CD4-positive, alpha-beta T cell treated with Interleukin-15 for 1 hour (primary cell): ENCODE data around the gene CHFR.
A peak's percentile ranks its signal among the peaks of the same experiment; 100 is the strongest.
"Not testable (repeated sequence)": the region's sequence is repeated elsewhere in the genome, so short reads cannot be mapped to it uniquely, and the experiment has no call there.

Experiments used
- DNase-seq: peaks from one replicate; pipeline ENCODE4 v3.0.0-alpha.2; 2020

The CHFR gene

DNA sequence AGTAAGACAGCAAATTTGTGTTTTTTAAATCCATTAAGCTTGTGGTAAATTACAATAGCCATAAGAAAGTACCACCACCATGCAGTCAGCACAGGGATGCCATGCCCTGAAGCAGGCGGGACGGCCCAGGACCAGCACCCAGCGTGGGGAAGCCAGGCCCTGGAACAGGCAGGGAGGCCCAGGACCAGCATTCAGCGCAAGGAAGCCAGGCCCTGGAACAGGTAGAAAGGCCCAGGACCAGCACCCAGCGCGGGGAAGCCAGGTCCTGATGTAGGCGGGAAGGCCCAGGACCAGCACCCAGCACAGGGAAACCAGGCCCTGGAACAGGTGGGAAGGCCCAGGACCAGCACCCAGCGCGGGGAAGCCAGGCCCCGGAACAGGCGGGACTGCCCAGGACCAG, 13.2 kb downstream of the CHFR start:
- no peak for DNase-seq

- no peak for DNase-seq
Measured at GRCh38 chr12:132873724-132874123, 13.7 kb downstream of the CHFR start.

GRCh38 chr12:132872975-132873421, 14.4 kb downstream of the CHFR start:
- no peak for DNase-seq

DNA sequence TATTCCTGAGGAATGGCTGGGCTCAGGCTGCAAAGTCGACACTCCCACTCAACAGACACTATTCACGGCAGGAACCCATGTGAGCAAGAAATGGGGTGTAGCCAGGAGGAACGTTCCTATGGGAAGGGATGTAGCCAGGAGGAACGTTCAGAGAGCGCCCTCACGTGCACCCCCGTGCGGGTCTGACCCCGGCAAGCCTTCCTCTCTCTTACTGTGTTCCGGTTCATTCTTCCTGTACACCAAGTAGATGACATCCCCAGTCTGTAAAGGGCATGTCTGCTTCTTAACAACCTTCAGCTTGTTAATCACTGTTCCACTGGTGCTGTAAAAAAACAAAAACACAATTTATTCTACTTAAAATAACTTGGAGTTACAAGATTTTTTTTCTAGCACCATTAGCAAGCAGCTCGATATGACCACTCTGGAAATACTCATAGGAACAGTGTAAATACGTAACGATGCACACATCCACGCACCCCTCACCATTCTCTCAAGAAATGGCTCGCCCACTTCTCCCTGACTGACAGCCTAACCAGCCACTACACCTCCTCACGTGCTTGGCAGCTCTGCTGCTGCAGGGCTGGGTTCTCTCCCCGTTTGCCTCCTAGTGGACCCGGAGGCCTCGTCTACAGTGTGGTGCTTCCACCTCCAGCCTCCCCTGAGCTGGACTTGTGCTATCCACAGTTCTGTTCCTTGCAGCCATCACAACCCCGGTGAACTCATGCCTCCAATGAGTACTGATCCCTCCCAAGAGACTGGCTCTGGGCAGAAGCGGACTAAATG, 15.1 kb downstream of the CHFR start:
- no peak for DNase-seq

GRCh38 chr12:132869551-132869950, 17.9 kb downstream of the CHFR start:
- DNase-seq: no peak

GRCh38 chr12:132866251-132866828, 21.1 kb downstream of the CHFR start:
- no peak for DNase-seq

GRCh38 chr12:132861558-132861957, 25.8 kb downstream of the CHFR start:
- DNase-seq: no peak

DNA sequence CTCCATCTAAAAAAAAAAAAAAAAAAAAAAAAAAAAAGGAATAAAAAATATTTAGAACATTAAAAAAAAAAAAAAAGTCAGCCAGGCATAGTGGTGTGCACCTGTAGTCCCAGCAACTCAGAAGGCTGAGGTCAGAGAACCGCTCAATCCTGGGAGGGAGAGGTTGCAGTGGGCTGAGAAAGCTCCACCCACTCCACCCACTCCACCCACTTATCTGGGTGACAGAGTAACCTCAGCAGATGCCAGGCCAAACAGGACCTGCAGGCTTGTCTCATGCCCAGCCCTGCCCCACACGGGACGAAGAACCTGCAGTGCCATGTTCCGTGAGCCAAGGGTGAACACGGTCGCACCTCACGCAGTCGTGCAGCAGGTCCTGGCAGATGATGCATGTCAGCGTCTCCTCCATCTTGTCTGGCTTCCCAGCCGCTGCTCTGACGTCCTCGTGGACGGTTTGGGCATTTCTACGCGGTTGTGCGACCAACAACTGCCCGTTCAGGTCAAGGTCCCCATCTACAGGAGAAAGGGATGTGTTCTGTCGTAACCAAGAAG, 28.6 kb downstream of the CHFR start:
- DNase-seq: no peak

DNA sequence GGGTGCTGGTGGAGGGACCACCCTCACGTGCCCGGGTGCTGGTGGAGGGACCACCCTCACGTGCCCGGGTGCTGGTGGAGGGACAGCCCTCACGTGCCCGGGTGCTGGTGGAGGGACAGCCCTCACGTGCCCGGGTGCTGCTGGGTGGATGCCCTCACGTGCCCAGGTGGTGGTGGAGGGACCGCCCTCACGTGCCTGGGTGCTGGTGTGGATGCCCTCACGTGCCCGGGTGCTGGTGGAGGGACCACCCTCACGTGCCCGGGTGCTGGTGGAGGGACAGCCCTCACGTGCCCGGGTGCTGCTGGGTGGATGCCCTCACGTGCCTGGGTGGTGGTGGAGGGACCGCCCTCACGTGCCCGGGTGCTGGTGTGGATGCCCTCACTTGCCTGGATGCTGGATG, 30.4 kb downstream of the CHFR start:
- DNase-seq: not testable (repeated sequence)

- no peak for DNase-seq
Measured at GRCh38 chr12:132856581-132856980, 30.8 kb downstream of the CHFR start.

DNA sequence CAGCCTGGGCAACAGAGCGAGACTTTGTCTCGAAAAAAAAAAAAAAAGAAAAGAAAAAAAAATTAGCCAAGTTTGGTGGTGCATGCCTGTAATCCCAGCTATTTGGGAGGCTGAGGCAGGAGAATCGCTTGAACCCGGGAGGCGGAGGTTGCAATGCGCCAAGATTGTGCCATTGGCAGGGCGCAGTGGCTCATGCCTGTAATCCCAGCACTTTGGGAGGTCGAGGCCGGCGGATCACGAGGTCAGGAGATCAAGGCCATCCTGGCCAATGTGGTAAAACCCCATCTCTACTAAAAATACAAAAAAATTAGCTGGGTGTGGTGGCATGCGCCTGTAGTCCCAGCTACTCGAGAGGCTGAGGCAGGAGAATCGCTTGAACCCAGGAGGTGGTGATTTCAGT, 32.2 kb downstream of the CHFR start:
- DNase-seq: not testable (repeated sequence)

DNA sequence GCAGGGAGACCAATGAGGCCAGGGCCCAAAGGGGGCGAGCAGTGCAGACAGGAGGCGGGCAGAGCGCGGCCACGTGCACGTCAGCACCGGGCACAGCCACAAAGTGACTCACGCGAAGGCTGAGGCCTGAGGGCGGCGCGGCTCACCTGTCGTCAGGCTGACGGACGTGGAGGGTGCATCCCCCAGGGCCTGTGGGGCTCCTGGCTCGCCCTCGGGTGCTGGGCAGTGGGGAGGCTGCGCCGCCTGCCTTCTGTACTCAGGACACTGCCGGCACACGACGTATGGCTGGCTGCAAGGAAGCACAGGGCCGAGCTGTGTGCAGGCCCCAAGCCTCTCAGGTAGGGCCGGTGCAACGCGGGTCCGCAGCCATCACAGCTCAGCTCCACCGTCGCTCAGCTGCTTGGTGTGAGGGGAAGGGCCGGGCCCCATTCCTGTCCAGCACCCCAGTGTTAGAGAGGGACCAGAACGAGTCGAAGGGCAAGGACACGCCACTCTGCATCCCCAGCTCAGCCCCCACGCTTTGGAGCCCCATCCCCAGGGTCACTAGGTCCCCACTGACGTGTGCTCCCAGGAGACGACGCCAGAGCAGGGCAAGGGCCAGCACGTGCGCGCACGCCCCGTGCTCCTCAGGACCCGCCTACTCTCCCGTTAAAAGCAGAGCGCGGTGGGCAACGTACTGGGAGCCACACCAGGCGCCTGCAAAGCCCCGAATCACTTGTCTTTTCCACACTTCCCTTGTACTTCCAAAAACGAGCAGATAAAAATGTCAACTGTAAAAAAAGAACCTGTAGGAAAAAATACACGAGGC, 33.9 kb downstream of the CHFR start:
- no peak for DNase-seq

DNA sequence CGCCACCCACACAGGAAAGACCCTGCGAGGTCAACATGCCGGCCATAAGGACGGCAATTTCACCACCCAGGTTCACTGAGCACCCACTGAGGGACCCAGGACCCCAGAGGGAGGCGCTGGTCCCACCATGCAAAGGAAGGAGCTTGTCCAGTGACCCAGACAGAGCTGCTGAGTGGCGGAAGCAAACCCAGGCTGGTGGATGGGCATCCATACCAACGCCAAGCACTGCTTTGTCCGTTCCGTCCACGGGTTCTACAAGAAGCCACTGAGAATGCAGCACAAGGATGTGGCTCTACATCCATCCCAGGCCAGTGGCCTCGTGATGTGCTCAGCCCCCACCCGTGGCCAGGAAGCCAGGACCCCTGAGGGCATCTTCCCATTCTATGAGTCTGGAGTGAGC, 34.9 kb downstream of the CHFR start:
- DNase-seq: no peak

DNA sequence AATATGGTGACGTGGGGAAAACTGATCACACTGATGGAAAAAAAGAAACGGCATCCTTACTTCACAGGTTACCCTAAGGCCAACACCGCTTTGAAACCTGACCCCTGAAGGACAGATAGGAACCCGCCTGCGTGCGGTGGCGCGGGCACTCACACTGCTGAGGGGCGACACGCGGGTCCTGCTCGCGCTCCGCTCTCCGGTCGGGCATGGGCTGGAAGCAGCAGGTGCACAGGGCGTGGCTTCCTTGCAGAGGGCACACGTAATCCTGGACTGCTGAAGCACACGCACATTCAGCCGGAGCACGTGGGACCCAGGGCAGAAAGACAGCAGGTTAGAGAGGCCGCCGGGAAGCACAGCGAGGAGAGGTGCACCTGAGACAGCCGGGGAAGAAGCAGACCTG, 35.9 kb downstream of the CHFR start:
- DNase-seq: no peak

GRCh38 chr12:132850291-132850690, 37.1 kb downstream of the CHFR start:
- DNase-seq: no peak

DNA sequence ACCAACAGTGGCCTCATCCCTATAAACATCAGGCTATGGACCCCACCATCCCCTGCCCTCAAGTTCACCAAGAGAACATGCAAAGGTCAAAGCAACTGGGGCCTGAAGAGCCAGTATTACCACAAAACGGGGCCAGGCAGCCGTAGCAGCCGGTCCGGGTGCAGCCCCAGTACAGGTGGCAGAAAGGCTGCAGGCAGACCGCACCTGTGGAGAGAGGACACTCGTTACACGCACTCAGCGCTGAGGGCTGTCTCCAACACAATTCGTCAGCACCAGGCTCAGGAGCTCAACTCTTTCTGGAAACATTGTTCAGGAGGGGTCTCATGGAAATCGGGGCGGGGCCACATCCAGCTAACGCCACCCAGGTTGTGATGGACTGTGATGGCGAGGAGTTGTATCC, 38.9 kb downstream of the CHFR start:
- DNase-seq: no peak

GRCh38 chr12:132847363-132848356, 39.7 kb downstream of the CHFR start:
- peak; percentile 29 for DNase-seq

- not testable (repeated sequence) for DNase-seq
Measured at GRCh38 chr12:132844681-132845080, 42.7 kb downstream of the CHFR start.

DNA sequence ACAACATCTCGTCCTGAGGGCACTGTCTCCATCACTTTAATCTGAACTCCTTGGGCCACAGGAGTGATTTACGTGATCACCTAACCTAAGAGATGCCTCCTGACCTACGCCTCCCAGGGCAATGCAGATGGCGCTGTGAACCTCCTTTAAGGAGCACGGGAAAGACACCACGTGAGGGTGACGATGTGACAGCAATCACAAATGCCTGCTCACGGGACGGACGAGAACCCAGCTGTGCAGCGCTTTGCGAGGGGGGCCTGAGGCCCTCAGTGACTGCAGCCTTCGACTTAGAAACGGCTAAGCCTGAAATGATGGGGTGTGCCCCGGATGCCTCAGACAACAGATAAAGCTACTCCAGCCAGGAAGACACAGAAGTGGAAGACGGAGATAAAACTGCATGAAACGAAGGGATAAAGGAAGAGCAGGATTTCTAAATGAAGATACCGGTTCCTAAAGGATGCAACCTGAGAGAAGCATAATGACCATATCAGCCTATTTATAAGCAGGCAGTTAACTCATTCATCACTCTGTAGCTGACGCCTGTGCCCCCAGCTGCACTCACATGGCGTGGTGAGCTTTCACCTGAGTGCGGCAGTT, 44.9 kb downstream of the CHFR start:
- DNase-seq: no peak

DNA sequence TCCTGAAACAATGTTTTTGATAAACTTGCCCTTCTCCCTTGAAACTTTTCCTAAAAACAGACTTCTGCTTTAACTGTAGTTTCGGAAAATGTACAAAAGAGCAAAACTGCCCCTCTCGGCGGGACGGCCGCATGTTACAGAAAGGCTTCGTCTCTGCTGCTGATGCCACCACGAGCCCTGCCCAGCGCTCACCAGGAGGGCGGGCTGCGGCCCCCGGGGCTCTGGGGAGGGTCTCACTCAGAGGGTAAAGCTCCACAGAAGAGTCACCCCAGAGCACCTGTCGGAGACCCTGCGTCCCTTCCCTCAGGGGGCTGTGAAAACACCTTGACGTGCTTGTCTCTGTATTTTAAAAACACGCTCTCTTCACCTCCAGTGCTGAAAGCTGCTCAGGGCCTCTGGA, 46.3 kb downstream of the CHFR start:
- DNase-seq: no peak

DNA sequence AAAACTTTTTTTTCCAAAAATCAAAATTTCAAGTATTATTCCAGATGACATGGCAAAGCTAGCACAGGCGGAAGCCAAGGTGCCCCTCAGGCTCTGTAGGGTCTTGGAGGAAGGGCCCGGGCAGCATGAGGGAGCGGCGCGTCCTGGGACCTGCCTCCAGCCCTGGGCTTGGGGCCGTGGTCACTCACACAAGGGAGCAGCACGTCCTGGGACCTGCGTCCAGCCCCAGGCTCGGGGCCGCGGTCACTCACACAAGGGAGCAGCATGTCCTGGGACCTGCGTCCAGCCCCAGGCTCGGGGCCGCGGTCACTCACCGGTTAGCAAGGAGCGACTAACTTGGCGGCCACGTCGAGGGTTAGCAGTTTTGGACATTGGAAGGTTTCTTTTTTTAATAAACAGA, 46.9 kb downstream of the CHFR start:
- DNase-seq: no peak
